Measurements from ENCODE around the gene NCBP3.

DNA sequence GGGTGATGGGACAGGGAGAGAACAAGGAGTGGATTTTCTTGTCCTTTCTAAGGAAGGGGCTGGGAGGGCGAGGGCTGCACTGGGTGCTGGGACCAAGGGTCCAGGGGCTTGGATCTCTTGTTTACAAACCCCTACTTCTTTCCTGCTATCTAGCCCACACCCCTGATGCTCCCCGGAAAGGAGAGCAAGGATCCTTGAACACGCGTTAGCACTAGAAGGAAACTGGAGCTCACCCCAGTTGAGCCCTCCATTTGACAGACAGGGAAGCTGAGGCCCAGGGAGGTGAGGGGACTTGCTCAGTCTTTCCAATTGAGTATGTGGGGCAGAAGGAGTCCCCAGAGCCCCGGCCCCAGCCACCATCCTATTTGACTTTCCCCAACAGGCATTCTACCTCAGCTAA lies 40.5 kb downstream of the NCBP3 start:
- TF ChIP-seq POLR2A (IDR thresholded peaks at IDR 0.05) (no peak), EP300 (IDR thresholded peaks at IDR 0.05) (no peak)
- TF ChIP-seq, protein P1, sequence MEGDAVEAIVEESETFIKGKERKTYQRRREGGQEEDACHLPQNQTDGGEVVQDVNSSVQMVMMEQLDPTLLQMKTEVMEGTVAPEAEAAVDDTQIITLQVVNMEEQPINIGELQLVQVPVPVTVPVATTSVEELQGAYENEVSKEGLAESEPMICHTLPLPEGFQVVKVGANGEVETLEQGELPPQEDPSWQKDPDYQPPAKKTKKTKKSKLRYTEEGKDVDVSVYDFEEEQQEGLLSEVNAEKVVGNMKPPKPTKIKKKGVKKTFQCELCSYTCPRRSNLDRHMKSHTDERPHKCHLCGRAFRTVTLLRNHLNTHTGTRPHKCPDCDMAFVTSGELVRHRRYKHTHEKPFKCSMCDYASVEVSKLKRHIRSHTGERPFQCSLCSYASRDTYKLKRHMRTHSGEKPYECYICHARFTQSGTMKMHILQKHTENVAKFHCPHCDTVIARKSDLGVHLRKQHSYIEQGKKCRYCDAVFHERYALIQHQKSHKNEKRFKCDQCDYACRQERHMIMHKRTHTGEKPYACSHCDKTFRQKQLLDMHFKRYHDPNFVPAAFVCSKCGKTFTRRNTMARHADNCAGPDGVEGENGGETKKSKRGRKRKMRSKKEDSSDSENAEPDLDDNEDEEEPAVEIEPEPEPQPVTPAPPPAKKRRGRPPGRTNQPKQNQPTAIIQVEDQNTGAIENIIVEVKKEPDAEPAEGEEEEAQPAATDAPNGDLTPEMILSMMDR (IDR thresholded peaks at IDR 0.05): no peak

All from ovary (tissue), 3 donors.